ENCODE measurements around the gene SPATA6.
"Not testable (repeated sequence)": the region's sequence is repeated elsewhere in the genome, so short reads cannot be mapped to it uniquely, and the experiment has no call there.

Gene SPATA6

DNA sequence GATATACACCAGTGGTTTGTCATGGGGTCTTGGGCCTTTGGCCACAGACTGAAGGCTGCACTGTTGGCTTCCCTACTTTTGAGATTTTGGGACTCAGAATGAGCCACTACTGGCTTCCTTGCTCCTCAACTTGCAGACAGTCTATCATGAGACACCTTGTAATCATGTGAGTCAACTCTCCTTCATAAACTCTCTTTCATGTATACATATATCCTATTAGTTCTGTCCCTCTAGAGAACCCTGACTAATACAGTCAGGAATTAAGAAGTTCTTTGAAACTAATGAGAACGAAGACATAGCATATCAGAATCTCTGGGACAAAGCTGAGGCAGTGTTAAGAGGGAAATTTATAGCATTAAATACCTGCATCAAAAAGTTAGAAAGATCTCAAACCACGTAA lies 138.7 kb downstream of the SPATA6 start:
- TF ChIP-seq CTCF (IDR thresholded peaks at IDR 0.05; ENCODE audit: insufficient read depth, low read length, poor library complexity, severe bottlenecking) = no peak
- H3K36me3 ChIP-seq (ENCODE audit: control insufficient read depth, insufficient read depth, low read length) = no peaks in the 10 kb centered on the region
- H3K4me3 ChIP-seq (replicated peaks; ENCODE audit: low read depth, low read length) = no peak overlapping the region
- H3K27me3 ChIP-seq (replicated peaks; ENCODE audit: control insufficient read depth, insufficient read depth, low read length) = no peaks in the 10 kb centered on the region
- no peak for DNase-seq (ENCODE audit: extremely low read depth, insufficient read length)

GRCh38 chr1:48332115-48332514 lies 139.9 kb downstream of the SPATA6 start:
- Histone ChIP-seq H3K36me3 (ENCODE audit: control insufficient read depth, insufficient read depth, low read length) (no peaks in the 10 kb centered on the region), H3K27me3 (replicated peaks; ENCODE audit: control insufficient read depth, insufficient read depth, low read length) (no peaks in the 10 kb centered on the region), H3K4me3 (replicated peaks; ENCODE audit: low read depth, low read length) (no peak overlapping the region)
- TF ChIP-seq CTCF (IDR thresholded peaks at IDR 0.05; ENCODE audit: insufficient read depth, low read length, poor library complexity, severe bottlenecking) = no peak
- no peak for DNase-seq (ENCODE audit: extremely low read depth, insufficient read length)

DNA sequence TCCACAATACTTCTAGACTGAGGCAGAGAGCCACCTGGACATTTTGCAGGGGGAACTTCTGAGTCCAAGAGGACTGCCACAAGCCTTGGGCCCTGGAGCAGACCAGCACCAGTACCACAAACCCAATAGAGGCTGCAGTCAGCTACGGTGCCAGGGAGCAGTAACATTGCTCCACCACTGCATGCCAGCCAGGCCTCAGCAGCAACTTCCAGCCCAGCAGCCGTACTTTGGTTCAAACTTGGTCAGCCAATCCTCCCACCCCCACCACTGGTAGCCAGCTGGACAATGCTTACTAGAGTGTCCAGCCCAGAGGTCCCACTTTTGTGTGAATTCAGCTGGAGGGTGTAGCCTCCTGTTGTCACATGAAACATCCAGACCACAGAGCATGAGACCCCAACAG lies 142.1 kb downstream of the SPATA6 start:
- no peaks in the 10 kb centered on the region for H3K36me3 ChIP-seq (ENCODE audit: control insufficient read depth, insufficient read depth, low read length)
- no peak overlapping the region for H3K4me3 ChIP-seq (replicated peaks; ENCODE audit: low read depth, low read length)
- H3K27me3 ChIP-seq (replicated peaks; ENCODE audit: control insufficient read depth, insufficient read depth, low read length) = no peaks in the 10 kb centered on the region
- no peak for TF ChIP-seq CTCF (IDR thresholded peaks at IDR 0.05; ENCODE audit: insufficient read depth, low read length, poor library complexity, severe bottlenecking)
- DNase-seq (ENCODE audit: extremely low read depth, insufficient read length) = no peak

DNA sequence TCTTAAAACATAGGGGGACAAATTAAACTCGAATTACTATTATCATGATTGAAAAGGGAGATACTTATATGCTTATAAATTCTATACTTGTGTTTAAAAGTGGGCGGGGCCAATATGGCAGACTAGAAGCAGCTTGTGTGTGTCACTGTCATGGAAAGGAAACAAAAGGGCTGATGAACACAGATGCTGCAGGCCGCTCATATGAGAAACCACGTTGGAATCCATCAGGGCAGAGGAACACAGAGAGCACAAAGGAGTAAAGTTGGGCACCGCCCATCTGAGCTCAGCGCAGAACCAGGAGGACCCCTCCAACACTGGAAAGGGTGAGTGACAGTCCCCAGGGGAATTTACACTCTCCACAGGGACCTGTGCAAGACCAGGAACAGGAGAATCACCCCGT lies 142.5 kb downstream of the SPATA6 start:
- Histone ChIP-seq H3K4me3 (replicated peaks; ENCODE audit: low read depth, low read length) (no peak overlapping the region), H3K27me3 (replicated peaks; ENCODE audit: control insufficient read depth, insufficient read depth, low read length) (no peaks in the 10 kb centered on the region), H3K36me3 (ENCODE audit: control insufficient read depth, insufficient read depth, low read length) (no peaks in the 10 kb centered on the region)
- TF ChIP-seq CTCF (IDR thresholded peaks at IDR 0.05; ENCODE audit: insufficient read depth, low read length, poor library complexity, severe bottlenecking) = no peak
- DNase-seq (ENCODE audit: extremely low read depth, insufficient read length) = no peak

DNA sequence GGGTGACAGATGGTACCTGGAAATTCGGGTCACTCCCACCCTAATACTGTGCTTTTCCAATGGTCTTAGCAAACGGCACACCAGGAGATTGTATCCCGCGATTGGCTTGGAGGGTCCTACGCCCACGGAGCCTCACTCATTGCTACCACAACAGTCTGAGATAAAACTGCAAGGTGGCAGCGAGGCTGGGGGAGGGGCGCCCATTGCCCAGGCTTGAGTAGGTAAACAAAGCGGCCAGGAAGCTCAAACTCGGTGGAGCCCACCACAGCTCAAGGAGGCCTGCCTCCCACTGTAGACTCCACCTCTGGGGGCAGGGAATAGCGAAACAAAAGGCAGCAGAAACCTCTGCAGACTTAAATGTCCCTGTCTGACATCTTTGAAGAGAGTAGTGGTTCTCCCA lies 160.2 kb downstream of the SPATA6 start:
- not testable (repeated sequence) for DNase-seq (ENCODE audit: extremely low read depth, insufficient read length); H3K4me3 ChIP-seq (replicated peaks; ENCODE audit: low read depth, low read length); H3K27me3 ChIP-seq (replicated peaks; ENCODE audit: control insufficient read depth, insufficient read depth, low read length); H3K36me3 ChIP-seq (ENCODE audit: control insufficient read depth, insufficient read depth, low read length)

DNA sequence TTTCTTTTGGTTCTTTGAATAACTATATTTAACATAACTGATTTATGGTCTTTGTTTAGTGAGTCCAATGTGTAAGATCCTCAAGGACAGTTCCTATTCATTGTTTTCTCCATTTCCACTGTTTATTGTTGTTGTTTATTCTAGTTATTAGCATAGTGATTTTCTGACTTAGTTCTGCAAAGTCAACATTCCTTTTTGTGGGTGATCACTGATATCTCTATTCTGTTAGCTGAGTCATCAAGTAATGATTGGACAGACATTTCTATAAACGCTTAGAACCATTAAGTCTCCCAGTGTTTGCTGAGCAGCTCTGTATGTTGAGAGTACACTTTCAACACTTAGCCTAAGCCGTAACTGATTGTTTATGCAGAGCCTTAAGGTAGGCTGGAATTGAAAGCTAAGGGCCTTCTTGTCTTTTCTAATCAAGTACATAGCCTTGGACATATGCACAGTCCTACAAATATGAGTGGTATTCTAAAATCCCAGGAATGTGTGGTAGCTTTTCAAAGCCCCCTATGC lies 162.4 kb downstream of the SPATA6 start:
- no peak for TF ChIP-seq CTCF (IDR thresholded peaks at IDR 0.05; ENCODE audit: insufficient read depth, low read length, poor library complexity, severe bottlenecking)
- no peaks in the 10 kb centered on the region for H3K27me3 ChIP-seq (replicated peaks; ENCODE audit: control insufficient read depth, insufficient read depth, low read length)
- no peak for DNase-seq (ENCODE audit: extremely low read depth, insufficient read length)

More for the DNA sequence above, 162.4 kb downstream of the SPATA6 start:
- Histone ChIP-seq H3K36me3 (ENCODE audit: control insufficient read depth, insufficient read depth, low read length) (no peaks in the 10 kb centered on the region), H3K4me3 (replicated peaks; ENCODE audit: low read depth, low read length) (no peak overlapping the region)

All from GM06990 (cell line).